Loucy (cell line): ENCODE measurements around the gene ADRM1.

Source experiments
- H2AFZ ChIP-seq: fragments of 200-600 bp; sonication (generic); 2 replicates; pipeline ENCODE4 v1.6.0; 2016; ENCODE audit warnings: antibody characterized with exemption, mild to moderate bottlenecking, low read length, moderate library complexity
- H3F3A ChIP-seq: fragments of 200-600 bp; 2 replicates; pipeline ENCODE4 v1.6.0; 2016; ENCODE audit warnings: antibody characterized with exemption, low read depth, mild to moderate bottlenecking
- H3K27me3 ChIP-seq: fragments of 200-600 bp; sonication (generic); 2 replicates; pipeline ENCODE4 v1.6.1; 2014; ENCODE audit warnings: low read length, mild to moderate bottlenecking; ENCODE audit not compliant: insufficient read depth, poor library complexity, severe bottlenecking
- H3K36me3 ChIP-seq: fragments of 200-600 bp; sonication (generic); 2 replicates; pipeline ENCODE4 v1.6.1; 2016; ENCODE audit warnings: low read length; ENCODE audit not compliant: insufficient read depth
- H3K4me1 ChIP-seq: fragments of 200-600 bp; sonication (generic); 2 replicates; pipeline ENCODE4 v1.5.1; 2014; ENCODE audit warnings: low read length, mild to moderate bottlenecking; ENCODE audit not compliant: insufficient read depth, poor library complexity, severe bottlenecking
- H3K4me2 ChIP-seq: fragments of 200-600 bp; sonication (generic); 2 replicates; pipeline ENCODE4 v1.6.0; 2014; ENCODE audit warnings: antibody characterized with exemption, low read length, low read depth, mild to moderate bottlenecking; ENCODE audit not compliant: poor library complexity, severe bottlenecking
- H3K4me3 ChIP-seq: fragments of 200-600 bp; sonication (generic); 2 replicates; pipeline ENCODE4 v1.5.1; 2014; ENCODE audit warnings: low read length, mild to moderate bottlenecking, mixed read lengths; ENCODE audit not compliant: poor library complexity, severe bottlenecking
- H3K79me2 ChIP-seq: fragments of 200-600 bp; sonication (generic); 2 replicates; pipeline ENCODE4 v1.6.1; 2014; ENCODE audit warnings: low read length; ENCODE audit not compliant: insufficient read depth
- H3K9ac ChIP-seq: fragments of 200-600 bp; sonication (generic); 2 replicates; pipeline ENCODE4 v1.6.0; 2014; ENCODE audit warnings: mild to moderate bottlenecking, low read depth, low read length, moderate library complexity; ENCODE audit not compliant: poor library complexity, severe bottlenecking
- H3K9me2 ChIP-seq: fragments of 200-600 bp; sonication (generic); replicated peaks from 2 replicates; pipeline ENCODE4 v1.6.1; 2016; ENCODE audit warnings: low read depth, low read length, mixed read lengths
- H3K9me3 ChIP-seq: fragments of 200-600 bp; sonication (generic); 2 replicates; pipeline ENCODE4 v1.6.1; 2014; ENCODE audit warnings: mild to moderate bottlenecking, antibody characterized with exemption, low read length, low read depth; ENCODE audit not compliant: insufficient read depth
- H4K20me1 ChIP-seq: fragments of 200-600 bp; sonication (generic); 2 replicates; pipeline ENCODE4 v1.6.0; 2014; ENCODE audit warnings: antibody characterized with exemption, low read length, mild to moderate bottlenecking; ENCODE audit not compliant: insufficient read depth, poor library complexity, severe bottlenecking
- EZH2phosphoT487 ChIP-seq: fragments of 200-600 bp; IDR thresholded peaks from 2 replicates; pipeline ENCODE4 v1.6.1; 2018; ENCODE audit warnings: antibody characterized with exemption, mild to moderate bottlenecking, moderate library complexity, borderline replicate concordance
- TF ChIP-seq, protein P1 (sequence below): fragments of 200-600 bp; sonication (generic); conservative IDR thresholded peaks from 2 replicates; pipeline ENCODE4 v1.5.1; 2014; ENCODE audit warnings: mild to moderate bottlenecking, antibody characterized with exemption, low read length

ADRM1 gene

GRCh38 chr20:62356589-62357186, 53.9 kb downstream of the ADRM1 start:
- no peak overlapping the region for H3K4me2 ChIP-seq
- H3K4me3 ChIP-seq = no peak overlapping the region
- no peaks in the 10 kb centered on the region for H3K9me2 ChIP-seq
- H3F3A ChIP-seq = no peaks in the 10 kb centered on the region
- H3K36me3 ChIP-seq = no peaks in the 10 kb centered on the region
- no peaks in the 10 kb centered on the region for H3K27me3 ChIP-seq
- H3K4me1 ChIP-seq = no peaks in the 10 kb centered on the region
- TF ChIP-seq, protein P1, sequence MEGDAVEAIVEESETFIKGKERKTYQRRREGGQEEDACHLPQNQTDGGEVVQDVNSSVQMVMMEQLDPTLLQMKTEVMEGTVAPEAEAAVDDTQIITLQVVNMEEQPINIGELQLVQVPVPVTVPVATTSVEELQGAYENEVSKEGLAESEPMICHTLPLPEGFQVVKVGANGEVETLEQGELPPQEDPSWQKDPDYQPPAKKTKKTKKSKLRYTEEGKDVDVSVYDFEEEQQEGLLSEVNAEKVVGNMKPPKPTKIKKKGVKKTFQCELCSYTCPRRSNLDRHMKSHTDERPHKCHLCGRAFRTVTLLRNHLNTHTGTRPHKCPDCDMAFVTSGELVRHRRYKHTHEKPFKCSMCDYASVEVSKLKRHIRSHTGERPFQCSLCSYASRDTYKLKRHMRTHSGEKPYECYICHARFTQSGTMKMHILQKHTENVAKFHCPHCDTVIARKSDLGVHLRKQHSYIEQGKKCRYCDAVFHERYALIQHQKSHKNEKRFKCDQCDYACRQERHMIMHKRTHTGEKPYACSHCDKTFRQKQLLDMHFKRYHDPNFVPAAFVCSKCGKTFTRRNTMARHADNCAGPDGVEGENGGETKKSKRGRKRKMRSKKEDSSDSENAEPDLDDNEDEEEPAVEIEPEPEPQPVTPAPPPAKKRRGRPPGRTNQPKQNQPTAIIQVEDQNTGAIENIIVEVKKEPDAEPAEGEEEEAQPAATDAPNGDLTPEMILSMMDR = no peak
- TF ChIP-seq EZH2phosphoT487 = no peak
- no peaks in the 10 kb centered on the region for H3K79me2 ChIP-seq
- H3K9ac ChIP-seq = no peak overlapping the region
- no peak overlapping the region for H2AFZ ChIP-seq
- no peaks in the 10 kb centered on the region for H3K9me3 ChIP-seq
- H4K20me1 ChIP-seq = no peaks in the 10 kb centered on the region

GRCh38 chr20:62357187-62357667, 54.4 kb downstream of the ADRM1 start:
- Histone ChIP-seq H3K79me2 (no peaks in the 10 kb centered on the region), H3K9ac (no peak overlapping the region), H3K4me2 (no peak overlapping the region), H3F3A (no peaks in the 10 kb centered on the region), H2AFZ (no peak overlapping the region), H3K9me3 (no peaks in the 10 kb centered on the region), H3K27me3 (no peaks in the 10 kb centered on the region), H3K9me2 (no peaks in the 10 kb centered on the region), H3K36me3 (no peaks in the 10 kb centered on the region), H4K20me1 (no peaks in the 10 kb centered on the region), H3K4me3 (no peak overlapping the region), H3K4me1 (no peaks in the 10 kb centered on the region)
- no peak for TF ChIP-seq EZH2phosphoT487

GRCh38 chr20:62357681-62358080, 54.9 kb downstream of the ADRM1 start:
- no peak for TF ChIP-seq EZH2phosphoT487
- TF ChIP-seq, protein P1 = no peak
- Histone ChIP-seq H3K4me1 (no peaks in the 10 kb centered on the region), H3K9ac (no peak overlapping the region), H3K9me3 (no peaks in the 10 kb centered on the region), H4K20me1 (no peaks in the 10 kb centered on the region), H3K4me3 (no peak overlapping the region), H3F3A (no peaks in the 10 kb centered on the region), H3K36me3 (no peaks in the 10 kb centered on the region), H3K27me3 (no peaks in the 10 kb centered on the region), H3K9me2 (no peaks in the 10 kb centered on the region), H2AFZ (no peak overlapping the region), H3K79me2 (no peaks in the 10 kb centered on the region), H3K4me2 (no peak overlapping the region)
